Tibial nerve (tissue), 4 donors: ENCODE measurements around the gene HECW1. TPM values are rescaled to one million over a fixed set of nuclear protein-coding genes. Genes with fewer than 3 reads are reported as not detected.

ENCODE experiments used
- DNase-seq, 2 donors: peaks; one replicate each; pipeline ENCODE4 v3.0.0-alpha.2; 2019; ENCODE audit warnings: low spot score in 2 of 2
- H3K27ac ChIP-seq, 4 donors: fragments of 200-600 bp; sonication (generic) in 3 of 4; one replicate each; pipeline ENCODE4 v1.5.1; 2017 to 2019; ENCODE audit warnings: mild to moderate bottlenecking in 1 of 4
- H3K27me3 ChIP-seq, 2 donors: fragments of 200-600 bp; sonication (generic) in 1 of 2; one replicate each; pipeline versions ENCODE4 v1.5.1 to v1.6.0; 2017 to 2019
- H3K36me3 ChIP-seq, 3 donors: fragments of 200-600 bp; sonication (generic); one replicate each; pipeline ENCODE4 v1.5.1; 2018 to 2019
- H3K4me1 ChIP-seq, 4 donors: fragments of 200-600 bp; sonication (generic) in 3 of 4; one replicate each; pipeline ENCODE4 v1.5.1; 2017 to 2019
- H3K4me3 ChIP-seq, 4 donors: fragments of 200-600 bp; sonication (generic) in 3 of 4; one replicate each; pipeline ENCODE4 v1.5.1; 2017 to 2019; ENCODE audit warnings: mild to moderate bottlenecking in 1 of 4, moderate library complexity in 1 of 4
- H3K9me3 ChIP-seq, 4 donors: fragments of 200-600 bp; sonication (generic) in 3 of 4; one replicate each; pipeline ENCODE4 v1.5.1; 2017 to 2019
- CTCF ChIP-seq, 5 experiments: fragments of 200-600 bp in 3 of 5; fragments of 450-650 bp in 2 of 5; sonication (generic) in 3 of 5; IDR thresholded peaks; one replicate each; pipeline ENCODE4 v1.5.1; 2016 to 2019; ENCODE audit warnings: antibody characterized with exemption in 5 of 5, mild to moderate bottlenecking in 3 of 5, moderate library complexity in 2 of 5
- EP300 ChIP-seq, 2 donors: sonication (generic); formaldehyde crosslinking; IDR thresholded peaks; one replicate each; pipeline ENCODE4 v1.6.1; 2017; ENCODE audit warnings: antibody characterized with exemption in 2 of 2, mild to moderate bottlenecking in 1 of 2
- POLR2A ChIP-seq, 2 donors: fragments of 450-650 bp; IDR thresholded peaks; one replicate each; pipeline ENCODE4 v1.6.1; 2017; ENCODE audit warnings: antibody characterized with exemption in 2 of 2, mild to moderate bottlenecking in 2 of 2, moderate library complexity in 2 of 2
- whole genome bisulfite sequencing, 2 donors: methylation state at CpG; one replicate each; pipeline ENCODE4 v1.1.5; 2018; 5-methylcytosine and 5-hydroxymethylcytosine counted together
- total RNA-seq, 4 donors: library from RNA; depleted of rRNA; stranded (reverse); fragments of >200 nt; gene quantifications; one replicate each; pipeline ENCODE4 v1.1.0, GENCODE V29; 2016

HECW1 gene
- total RNA-seq, 4 donors from 2014 or later = 3.6 to 10.9 (median 6.5) TPM

GRCh38 chr7:43247757-43248156 is 135.3 kb downstream of the HECW1 start:
- Histone ChIP-seq H3K9me3 (no peaks in the 10 kb centered on the region), H3K4me3 (no peak overlapping the region), H3K27me3 (no peaks in the 10 kb centered on the region), H3K36me3 (no peaks in the 10 kb centered on the region), H3K27ac (no peak overlapping the region), H3K4me1 (no peaks in the 10 kb centered on the region)
- TF ChIP-seq CTCF (IDR thresholded peaks at IDR 0.05) = no peak
- no peak for TF ChIP-seq EP300 (IDR thresholded peaks at IDR 0.05)
- TF ChIP-seq POLR2A (IDR thresholded peaks at IDR 0.05) = no peak
- DNase-seq = no peak

GRCh38 chr7:43248553-43248952 is 136.1 kb downstream of the HECW1 start:
- Histone ChIP-seq H3K27ac (peak overlapping the region in 3 of 4 donors; percentile 8 to 66 (median 40)), H3K4me3 (peak overlapping the region in 1 of 4 donors; percentile 41), H3K27me3 (no peaks in the 10 kb centered on the region), H3K9me3 (no peaks in the 10 kb centered on the region), H3K4me1 (no peaks in the 10 kb centered on the region), H3K36me3 (no peaks in the 10 kb centered on the region)
- TF ChIP-seq EP300 (IDR thresholded peaks at IDR 0.05) (no peak), CTCF (IDR thresholded peaks at IDR 0.05) (no peak), POLR2A (IDR thresholded peaks at IDR 0.05) (no peak)
- no peak for DNase-seq
- 57 to 82% methylated on average over 4 of the region's 4 CpGs for WGBS, 2 donors

- H3K4me3 ChIP-seq = peak overlapping the region in 1 of 4 donors; percentile 41
- H3K4me1 ChIP-seq = no peaks in the 10 kb centered on the region
- peak overlapping the region in 3 of 4 donors; percentile 8 to 66 (median 40) for H3K27ac ChIP-seq
- no peaks in the 10 kb centered on the region for H3K36me3 ChIP-seq
- 67 to 72% methylated on average over 27 to 29 of the region's 29 CpGs for WGBS, 2 donors
- TF ChIP-seq POLR2A (IDR thresholded peaks at IDR 0.05) = no peak
- TF ChIP-seq EP300 (IDR thresholded peaks at IDR 0.05) = peak in 1 of 2 donors; percentile 23
- TF ChIP-seq CTCF (IDR thresholded peaks at IDR 0.05) = no peak
- no peak for DNase-seq
- no peaks in the 10 kb centered on the region for H3K9me3 ChIP-seq
- no peaks in the 10 kb centered on the region for H3K27me3 ChIP-seq
These were observed 136.7 kb downstream of the HECW1 start for GRCh38 chr7:43248961-43249822.

GRCh38 chr7:43249823-43250145 is 137.3 kb downstream of the HECW1 start:
- Histone ChIP-seq H3K27ac (peak overlapping the region in 3 of 4 donors; percentile 14 to 66 (median 40)), H3K4me1 (no peaks in the 10 kb centered on the region), H3K36me3 (no peaks in the 10 kb centered on the region), H3K4me3 (peak overlapping the region in 1 of 4 donors; percentile 41), H3K27me3 (no peaks in the 10 kb centered on the region), H3K9me3 (no peaks in the 10 kb centered on the region)
- DNase-seq = no peak
- WGBS, 2 donors = 59 to 60% methylated on average over 9 of the region's 9 CpGs
- no peak for TF ChIP-seq CTCF (IDR thresholded peaks at IDR 0.05)
- TF ChIP-seq POLR2A (IDR thresholded peaks at IDR 0.05) = no peak
- TF ChIP-seq EP300 (IDR thresholded peaks at IDR 0.05) = no peak
